HG03521 (cell line): Measurements from ENCODE around the gene DNMT3L.
"Not testable (repeated sequence)": the region's sequence is repeated elsewhere in the genome, so short reads cannot be mapped to it uniquely, and the experiment has no call there.

ENCODE experiments used
- ATAC-seq: cut with Tn5 transposase; IDR thresholded peaks from one replicate; pipeline ENCODE4 v1.9.1; 2021; ENCODE audit warnings: mild to moderate bottlenecking, moderate library complexity; ENCODE audit not compliant: unreplicated experiment

The DNMT3L gene

GRCh38 chr21:44261675-44262295 lies at the start of gene DNMT3L:
DNMT3L (minus strand) TSS chr21:44261897; CDS start chr21:44261259, 638 bp downstream.
- ATAC-seq, result no peak

- ATAC-seq, result no peak
These were observed 49.2 kb upstream of the DNMT3L start for GRCh38 chr21:44310628-44311507.

- ATAC-seq, result no peak
These were observed 45.4 kb upstream of the DNMT3L start for GRCh38 chr21:44306936-44307704.

- ATAC-seq, result no peak
These were observed 44.0 kb upstream of the DNMT3L start for GRCh38 chr21:44305691-44306090.

- no peak for ATAC-seq
These were observed 43.2 kb upstream of the DNMT3L start for GRCh38 chr21:44304877-44305293.

- no peak for ATAC-seq
These were observed 42.4 kb upstream of the DNMT3L start for GRCh38 chr21:44304011-44304616.

GRCh38 chr21:44303490-44303981 lies 41.8 kb upstream of the DNMT3L start:
- no peak for ATAC-seq

GRCh38 chr21:44302573-44303401 lies 41.1 kb upstream of the DNMT3L start:
- not testable (repeated sequence) for ATAC-seq

- ATAC-seq, result no peak
These were observed 40.3 kb upstream of the DNMT3L start for GRCh38 chr21:44301961-44302406.

- no peak for ATAC-seq
These were observed 39.4 kb upstream of the DNMT3L start for GRCh38 chr21:44301141-44301540.

GRCh38 chr21:44300262-44300959 lies 38.7 kb upstream of the DNMT3L start:
- peak; percentile 33 for ATAC-seq

- ATAC-seq, result peak; percentile 54
These were observed 38.0 kb upstream of the DNMT3L start, which contains the start of gene PFKL for GRCh38 chr21:44299458-44300261. PFKL (plus strand) TSS chr21:44300053; CDS start chr21:44300106, 53 bp downstream.

GRCh38 chr21:44299085-44299457 lies 37.4 kb upstream of the DNMT3L start:
- no peak for ATAC-seq

GRCh38 chr21:44298301-44298700 lies 36.6 kb upstream of the DNMT3L start:
- ATAC-seq, result no peak

GRCh38 chr21:44297525-44298290 lies 36.0 kb upstream of the DNMT3L start:
- no peak for ATAC-seq

GRCh38 chr21:44296916-44297315 lies 35.2 kb upstream of the DNMT3L start:
- ATAC-seq, result no peak

GRCh38 chr21:44296103-44296519 lies 34.4 kb upstream of the DNMT3L start:
- no peak for ATAC-seq

- no peak for ATAC-seq
These were observed 33.9 kb upstream of the DNMT3L start for GRCh38 chr21:44295646-44296045.
